ENCODE measurements around the gene OCRL. TPM values are rescaled to one million over a fixed set of nuclear protein-coding genes. Genes with fewer than 3 reads are reported as not detected.

Gene OCRL
- total RNA-seq, 3 donors from 2014 or later = 27.0 to 34.5 (median 30.7) TPM

- no peak for DNase-seq
- TF ChIP-seq, protein P1, sequence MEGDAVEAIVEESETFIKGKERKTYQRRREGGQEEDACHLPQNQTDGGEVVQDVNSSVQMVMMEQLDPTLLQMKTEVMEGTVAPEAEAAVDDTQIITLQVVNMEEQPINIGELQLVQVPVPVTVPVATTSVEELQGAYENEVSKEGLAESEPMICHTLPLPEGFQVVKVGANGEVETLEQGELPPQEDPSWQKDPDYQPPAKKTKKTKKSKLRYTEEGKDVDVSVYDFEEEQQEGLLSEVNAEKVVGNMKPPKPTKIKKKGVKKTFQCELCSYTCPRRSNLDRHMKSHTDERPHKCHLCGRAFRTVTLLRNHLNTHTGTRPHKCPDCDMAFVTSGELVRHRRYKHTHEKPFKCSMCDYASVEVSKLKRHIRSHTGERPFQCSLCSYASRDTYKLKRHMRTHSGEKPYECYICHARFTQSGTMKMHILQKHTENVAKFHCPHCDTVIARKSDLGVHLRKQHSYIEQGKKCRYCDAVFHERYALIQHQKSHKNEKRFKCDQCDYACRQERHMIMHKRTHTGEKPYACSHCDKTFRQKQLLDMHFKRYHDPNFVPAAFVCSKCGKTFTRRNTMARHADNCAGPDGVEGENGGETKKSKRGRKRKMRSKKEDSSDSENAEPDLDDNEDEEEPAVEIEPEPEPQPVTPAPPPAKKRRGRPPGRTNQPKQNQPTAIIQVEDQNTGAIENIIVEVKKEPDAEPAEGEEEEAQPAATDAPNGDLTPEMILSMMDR (IDR thresholded peaks at IDR 0.05) = no peak
Observed at GRCh38 chrX:129622757-129623301, 82.8 kb downstream of the OCRL start.

GRCh38 chrX:129626026-129626425 lies 86.0 kb downstream of the OCRL start:
- no peaks in the 10 kb centered on the region for H3K9me3 ChIP-seq
- no peaks in the 10 kb centered on the region for H3K36me3 ChIP-seq (ENCODE audit: low read depth)
- no peak overlapping the region for H3K4me3 ChIP-seq
- intact Hi-C loops (cut with DNase I, micrococcal nuclease) = no loop called here
- TF ChIP-seq, protein P1 (IDR thresholded peaks at IDR 0.05) = no peak
- no peak for ATAC-seq
- DNase-seq = no peak
- H3K4me1 ChIP-seq (ENCODE audit: low read depth) = no peaks in the 10 kb centered on the region

More at GRCh38 chrX:129622757-129623301, 82.8 kb downstream of the OCRL start:
- H3K4me3 ChIP-seq = no peak overlapping the region
- H3K9me3 ChIP-seq = no peaks in the 10 kb centered on the region
- ATAC-seq = no peak
- no peaks in the 10 kb centered on the region for H3K4me1 ChIP-seq (ENCODE audit: low read depth)
- intact Hi-C loops (cut with DNase I, micrococcal nuclease) = no loop called here
- H3K36me3 ChIP-seq (ENCODE audit: low read depth) = no peaks in the 10 kb centered on the region

DNA sequence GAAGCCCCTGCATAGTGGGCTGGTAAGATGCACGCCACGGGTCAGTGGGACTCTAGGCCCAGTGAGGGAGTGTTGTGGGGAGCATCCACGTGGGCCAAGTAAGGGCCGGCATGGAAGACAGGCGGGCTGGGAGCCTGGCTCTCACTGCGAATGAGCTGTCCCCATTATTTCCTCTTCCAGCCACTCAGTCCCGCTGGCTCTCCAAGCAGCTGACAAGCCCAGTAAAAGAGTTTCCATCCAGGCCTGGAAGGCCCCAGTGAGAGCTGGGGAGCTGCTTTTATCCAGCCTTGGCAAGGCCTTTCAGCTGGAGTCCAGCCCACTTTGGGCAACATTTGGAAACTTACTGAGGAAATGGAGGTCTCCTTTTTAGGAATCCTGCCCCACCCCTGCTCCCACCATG lies 89.8 kb downstream of the OCRL start:
- H3K9me3 ChIP-seq = no peaks in the 10 kb centered on the region
- H3K36me3 ChIP-seq (ENCODE audit: low read depth) = no peaks in the 10 kb centered on the region
- ATAC-seq (no peak), DNase-seq (no peak)
- H3K4me1 ChIP-seq (ENCODE audit: low read depth) = no peaks in the 10 kb centered on the region
- H3K4me3 ChIP-seq = no peak overlapping the region
- TF ChIP-seq, protein P1 (IDR thresholded peaks at IDR 0.05) = no peak
- intact Hi-C loops (cut with DNase I, micrococcal nuclease) = loop anchor here in 1 of 2 donors (10.0 kb wide), 1 partner anchor 95 kb away; no protein-coding TSS in a partner anchor

DNA sequence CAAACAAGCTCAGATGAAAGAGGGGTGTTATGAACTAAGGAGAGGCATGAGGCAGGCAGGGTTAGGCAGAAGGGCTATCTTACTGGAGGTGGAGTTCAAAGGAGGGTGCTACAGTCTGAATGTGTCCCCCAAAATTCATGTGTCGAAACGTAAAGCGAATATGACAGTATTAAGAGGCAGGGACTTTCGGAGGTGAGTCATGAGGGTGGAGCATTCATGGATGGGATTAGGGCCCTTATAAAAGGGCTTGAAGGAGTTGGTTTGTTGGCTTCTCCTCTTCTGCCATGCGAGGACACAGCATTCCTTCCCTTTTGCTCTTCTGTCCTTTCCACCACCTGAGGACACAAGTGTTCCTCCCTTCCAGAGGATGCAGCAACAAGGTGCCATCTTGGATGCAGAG lies 91.8 kb downstream of the OCRL start:
- no peaks in the 10 kb centered on the region for H3K36me3 ChIP-seq (ENCODE audit: low read depth)
- intact Hi-C loops (cut with DNase I, micrococcal nuclease) = loop anchor here in 1 of 2 donors (10.0 kb wide), 1 partner anchor 93 kb away; no protein-coding TSS in a partner anchor
- H3K4me1 ChIP-seq (ENCODE audit: low read depth) = no peaks in the 10 kb centered on the region
- DNase-seq (no peak), ATAC-seq (no peak)
- TF ChIP-seq, protein P1 (IDR thresholded peaks at IDR 0.05) = no peak
- no peak overlapping the region for H3K4me3 ChIP-seq
- no peaks in the 10 kb centered on the region for H3K9me3 ChIP-seq

GRCh38 chrX:129632443-129632842 lies 92.4 kb downstream of the OCRL start:
- Histone ChIP-seq H3K4me3 (no peak overlapping the region), H3K9me3 (no peaks in the 10 kb centered on the region), H3K4me1 (ENCODE audit: low read depth) (no peaks in the 10 kb centered on the region), H3K36me3 (ENCODE audit: low read depth) (no peaks in the 10 kb centered on the region)
- TF ChIP-seq, protein P1 (IDR thresholded peaks at IDR 0.05) = no peak
- no peak for ATAC-seq
- no peak for DNase-seq
- intact Hi-C loops (cut with DNase I, micrococcal nuclease) = loop anchor here in 1 of 2 donors (10.0 kb wide), 1 partner anchor 92 kb away; no protein-coding TSS in a partner anchor

All from mucosa of descending colon (tissue), 3 donors.